ENCODE measurements around the gene RABGAP1.

DNA sequence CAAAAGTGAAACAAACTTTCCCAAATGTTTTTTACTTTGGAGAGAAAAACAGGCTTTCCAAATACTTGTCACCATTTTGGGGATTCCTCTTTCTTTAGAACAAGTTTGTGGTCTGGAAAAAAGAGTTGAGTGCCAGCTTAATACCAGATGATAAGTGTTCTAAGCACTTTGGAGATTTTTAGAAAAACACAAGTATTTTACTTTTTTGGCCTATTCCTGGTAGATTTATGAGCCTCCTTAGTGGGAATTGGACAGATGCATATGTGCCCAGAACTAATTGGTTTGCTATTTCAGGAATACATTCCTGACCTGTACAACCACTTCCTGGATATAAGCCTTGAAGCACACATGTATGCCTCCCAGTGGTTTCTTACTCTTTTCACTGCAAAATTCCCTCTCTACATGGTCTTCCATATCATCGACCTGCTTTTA, 133.2 kb downstream of the RABGAP1 start:
- TF ChIP-seq TAF1 (conservative IDR thresholded peaks at IDR 0.05), result no peak
- TF ChIP-seq, protein P1, sequence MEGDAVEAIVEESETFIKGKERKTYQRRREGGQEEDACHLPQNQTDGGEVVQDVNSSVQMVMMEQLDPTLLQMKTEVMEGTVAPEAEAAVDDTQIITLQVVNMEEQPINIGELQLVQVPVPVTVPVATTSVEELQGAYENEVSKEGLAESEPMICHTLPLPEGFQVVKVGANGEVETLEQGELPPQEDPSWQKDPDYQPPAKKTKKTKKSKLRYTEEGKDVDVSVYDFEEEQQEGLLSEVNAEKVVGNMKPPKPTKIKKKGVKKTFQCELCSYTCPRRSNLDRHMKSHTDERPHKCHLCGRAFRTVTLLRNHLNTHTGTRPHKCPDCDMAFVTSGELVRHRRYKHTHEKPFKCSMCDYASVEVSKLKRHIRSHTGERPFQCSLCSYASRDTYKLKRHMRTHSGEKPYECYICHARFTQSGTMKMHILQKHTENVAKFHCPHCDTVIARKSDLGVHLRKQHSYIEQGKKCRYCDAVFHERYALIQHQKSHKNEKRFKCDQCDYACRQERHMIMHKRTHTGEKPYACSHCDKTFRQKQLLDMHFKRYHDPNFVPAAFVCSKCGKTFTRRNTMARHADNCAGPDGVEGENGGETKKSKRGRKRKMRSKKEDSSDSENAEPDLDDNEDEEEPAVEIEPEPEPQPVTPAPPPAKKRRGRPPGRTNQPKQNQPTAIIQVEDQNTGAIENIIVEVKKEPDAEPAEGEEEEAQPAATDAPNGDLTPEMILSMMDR (IDR thresholded peaks at IDR 0.05; ENCODE audit: low read depth, low read length, missing input control), result no peak
- TF ChIP-seq, protein P2, sequence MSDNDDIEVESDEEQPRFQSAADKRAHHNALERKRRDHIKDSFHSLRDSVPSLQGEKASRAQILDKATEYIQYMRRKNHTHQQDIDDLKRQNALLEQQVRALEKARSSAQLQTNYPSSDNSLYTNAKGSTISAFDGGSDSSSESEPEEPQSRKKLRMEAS (IDR thresholded peaks at IDR 0.05), result no peak
- no peak for TF ChIP-seq FOXA1 (IDR thresholded peaks at IDR 0.05)
- no peak for TF ChIP-seq GABPA (IDR thresholded peaks at IDR 0.05 in 1 of 2, conservative IDR thresholded peaks at IDR 0.05 in 1 of 2)
- TF ChIP-seq, protein P3, sequence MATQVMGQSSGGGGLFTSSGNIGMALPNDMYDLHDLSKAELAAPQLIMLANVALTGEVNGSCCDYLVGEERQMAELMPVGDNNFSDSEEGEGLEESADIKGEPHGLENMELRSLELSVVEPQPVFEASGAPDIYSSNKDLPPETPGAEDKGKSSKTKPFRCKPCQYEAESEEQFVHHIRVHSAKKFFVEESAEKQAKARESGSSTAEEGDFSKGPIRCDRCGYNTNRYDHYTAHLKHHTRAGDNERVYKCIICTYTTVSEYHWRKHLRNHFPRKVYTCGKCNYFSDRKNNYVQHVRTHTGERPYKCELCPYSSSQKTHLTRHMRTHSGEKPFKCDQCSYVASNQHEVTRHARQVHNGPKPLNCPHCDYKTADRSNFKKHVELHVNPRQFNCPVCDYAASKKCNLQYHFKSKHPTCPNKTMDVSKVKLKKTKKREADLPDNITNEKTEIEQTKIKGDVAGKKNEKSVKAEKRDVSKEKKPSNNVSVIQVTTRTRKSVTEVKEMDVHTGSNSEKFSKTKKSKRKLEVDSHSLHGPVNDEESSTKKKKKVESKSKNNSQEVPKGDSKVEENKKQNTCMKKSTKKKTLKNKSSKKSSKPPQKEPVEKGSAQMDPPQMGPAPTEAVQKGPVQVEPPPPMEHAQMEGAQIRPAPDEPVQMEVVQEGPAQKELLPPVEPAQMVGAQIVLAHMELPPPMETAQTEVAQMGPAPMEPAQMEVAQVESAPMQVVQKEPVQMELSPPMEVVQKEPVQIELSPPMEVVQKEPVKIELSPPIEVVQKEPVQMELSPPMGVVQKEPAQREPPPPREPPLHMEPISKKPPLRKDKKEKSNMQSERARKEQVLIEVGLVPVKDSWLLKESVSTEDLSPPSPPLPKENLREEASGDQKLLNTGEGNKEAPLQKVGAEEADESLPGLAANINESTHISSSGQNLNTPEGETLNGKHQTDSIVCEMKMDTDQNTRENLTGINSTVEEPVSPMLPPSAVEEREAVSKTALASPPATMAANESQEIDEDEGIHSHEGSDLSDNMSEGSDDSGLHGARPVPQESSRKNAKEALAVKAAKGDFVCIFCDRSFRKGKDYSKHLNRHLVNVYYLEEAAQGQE (IDR thresholded peaks at IDR 0.05), result no peak
- no peak for TF ChIP-seq JUND (IDR thresholded peaks at IDR 0.05)
